H1 (cell line): Measurements from ENCODE around the gene CCT6B. TPM values are rescaled to one million over a fixed set of nuclear protein-coding genes. Genes with fewer than 3 reads are reported as not detected.

ENCODE experiments used
- BCL11A ChIP-seq, 2 experiments: IDR thresholded peaks; one replicate each; pipeline ENCODE4 v1.6.1; 2011; ENCODE audit warnings: low read depth in 2 of 2, low read length in 2 of 2, mild to moderate bottlenecking in 2 of 2
- CBX8 ChIP-seq: fragments of 300-800, 300-1000 bp; sonication (generic); IDR thresholded peaks from 2 replicates; pipeline ENCODE4 v1.7.1; 2016; ENCODE audit warnings: low read depth, low read length, borderline replicate concordance
- CEBPB ChIP-seq: IDR thresholded peaks from 2 replicates; pipeline ENCODE4 v1.6.1; 2012; ENCODE audit warnings: low read depth, low read length
- HDAC6 ChIP-seq: IDR thresholded peaks from one replicate; pipeline ENCODE4 v1.7.1; 2012; ENCODE audit warnings: low read depth, mild to moderate bottlenecking, inconsistent platforms, low read length, moderate library complexity
- SIRT6 ChIP-seq: IDR thresholded peaks from one replicate; pipeline ENCODE4 v1.7.1; 2012; ENCODE audit warnings: low read length, inconsistent platforms
- SUZ12 ChIP-seq: fragments of 200-600 bp; sonication (generic); IDR thresholded peaks from 2 replicates; pipeline ENCODE4 v1.6.1; 2012; ENCODE audit warnings: mild to moderate bottlenecking, inconsistent platforms, low read length, moderate library complexity, mixed read lengths
- polyA plus RNA-seq, 7 experiments: library from polyadenylated mRNA; depleted of rRNA in 3 of 7; stranded (reverse) in 5 of 7; unstranded in 2 of 7; fragments of >200 nt in 5 of 7; fragments of 200-250 nt in 2 of 7; gene quantifications; 1 replicate in 5 of 7; 2 replicates in 1 of 7; 4 replicates in 1 of 7; pipeline versions ENCODE4 v1.2.1 to v1.2.3, GENCODE V29; 2011 to 2013; ENCODE audit warnings: missing spikeins in 2 of 7, mixed read lengths in 2 of 7
- total RNA-seq: library from RNA; stranded (reverse); fragmentation: NEBNext Ultra II Directional; extraction: Animal tissue kit (Norgen Biotek cat#: 25700); gene quantifications from 2 replicates; pipeline ENCODE4 v1.2.1, GENCODE V29; 2021

Gene CCT6B
- total and polyA plus RNA-seq, 2 of the 8 experiments (the other 6 are each of a cell fraction or from before 2014, with no cell fraction given): 0.67 to 1.3 TPM

DNA sequence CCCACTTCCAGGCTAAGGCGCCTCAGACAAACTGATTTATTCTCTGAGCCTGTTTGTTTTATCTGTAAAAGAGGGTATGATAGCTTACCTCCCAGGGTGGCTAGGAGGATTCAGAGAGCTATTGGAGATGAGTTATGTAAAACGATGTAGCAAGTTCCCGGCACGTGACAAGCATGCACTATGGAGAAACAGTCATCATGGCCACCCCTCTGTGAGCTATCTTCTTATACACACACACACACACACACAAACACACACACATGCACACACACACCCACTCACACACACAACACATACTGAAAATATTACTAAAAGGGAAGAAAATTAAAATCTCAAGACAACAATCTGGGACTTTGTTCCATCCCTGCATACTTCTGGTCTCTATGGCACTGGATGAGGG is 66.3 kb downstream of the CCT6B start (continued):
- TF ChIP-seq SIRT6: no peak
- TF ChIP-seq CBX8: no peak
- TF ChIP-seq SUZ12: no peak
- no peak for TF ChIP-seq HDAC6
- TF ChIP-seq BCL11A (IDR thresholded peaks at IDR 0.05; ENCODE audit: low read depth in 2 of 2, low read length in 2 of 2): no peak
- TF ChIP-seq CEBPB: no peak
